ENCODE measurements around the gene FAM229B. TPM values are rescaled to one million over a fixed set of nuclear protein-coding genes. Genes with fewer than 3 reads are reported as not detected.

FAM229B gene
- total RNA-seq, 6 experiments from 2014 or later = 6.3 to 13.9 (median 9.1) TPM

GRCh38 chr6:112150363-112150762, 63.0 kb downstream of the FAM229B start:
- Histone ChIP-seq H3K36me3 (no peaks in the 10 kb centered on the region), H3K4me1 (no peaks in the 10 kb centered on the region), H3K4me3 (no peak overlapping the region), H3K9me3 (no peaks in the 10 kb centered on the region), H3K27ac (no peak overlapping the region), H3K27me3 (no peaks in the 10 kb centered on the region)
- ATAC-seq (no peak), DNase-seq (no peak)
- intact Hi-C loops (cut with DNase I) = no loop called here
- WGBS (ENCODE audit: insufficient coverage, low coverage, low lambda C conversion rate, missing lambda C conversion rate) = 61% methylated on average over 5 of the region's 5 CpGs
- TF ChIP-seq POLR2A (IDR thresholded peaks at IDR 0.05) (no peak), CTCF (IDR thresholded peaks at IDR 0.05) (no peak)

Other genes starting within 250 kb of the FAM229B start
- 10 to 100 TPM; 16.8 to 33.7 (median 23.5) TPM for gene FYN, start 214.1 kb upstream of the FAM229B start, total RNA-seq
- gene CCN6, start 33.5 kb upstream of the FAM229B start, total RNA-seq = not detected
- 10 to 100 TPM; 16.2 to 38.0 (median 27.7) TPM for gene TUBE1, start 109 bp upstream of the FAM229B start, total RNA-seq
- gene LAMA4, start 167.0 kb downstream of the FAM229B start, total RNA-seq = 1 to 10 TPM; 2.9 to 8.3 (median 4.2) TPM

Measured in right lobe of liver (tissue), 6 donors.